Colonic mucosa (tissue), 4 donors: ENCODE results near the gene MAP3K7. TPM values are rescaled to one million over a fixed set of nuclear protein-coding genes. Genes with fewer than 3 reads are reported as not detected.
A peak's percentile ranks its signal among the peaks of the same experiment; 100 is the strongest.

Experiments used
- DNase-seq: peaks from one replicate; pipeline ENCODE4 v3.0.0-alpha.2; 2020
- H3K27ac ChIP-seq: fragments of 200-600 bp; one replicate; pipeline ENCODE4 v1.8.0; 2021
- H3K27me3 ChIP-seq: fragments of 200-600 bp; one replicate; pipeline ENCODE4 v1.8.0; 2021
- H3K36me3 ChIP-seq: fragments of 200-600 bp; one replicate; pipeline ENCODE4 v1.8.0; 2021
- H3K4me1 ChIP-seq: fragments of 200-600 bp; one replicate; pipeline ENCODE4 v1.8.0; 2021; ENCODE audit warnings: mild to moderate bottlenecking
- H3K4me3 ChIP-seq: fragments of 200-600 bp; one replicate; pipeline ENCODE4 v1.8.0; 2021
- H3K9ac ChIP-seq, 2 donors: one replicate each; pipeline ENCODE4 v1.7.0; 2013; ENCODE audit warnings: control low read depth in 2 of 2, low read depth in 2 of 2, low read length in 2 of 2
- H3K9me3 ChIP-seq: fragments of 200-600 bp; one replicate; pipeline ENCODE4 v1.8.0; 2021
- intact Hi-C: fragments of 100-400 bp; cut with DNase I; formaldehyde crosslinking; loops from one replicate; pipeline ENCODE4 v1.14.1; 2022
- total RNA-seq, 2 donors: library from RNA; stranded (reverse); fragmentation: NEBNext Ultra II Directional in 1 of 2; extraction: Animal tissue kit (Norgen Biotek cat#: 25700) in 1 of 2; gene quantifications; one replicate each; pipeline ENCODE4 v1.2.1, GENCODE V29; 2021
- TF ChIP-seq, protein P1 (sequence below): fragments of 200-600 bp; IDR thresholded peaks from one replicate; pipeline ENCODE4 v1.8.0; 2022; ENCODE audit warnings: antibody characterized with exemption, mild to moderate bottlenecking
- donor health status: healthy.
- donor health status: DM: no; HTN: no; CAD: no.
- donor health status: DM: no; HTN: no; CAD: no.

Gene MAP3K7
- total RNA-seq, 2 donors from 2014 or later = 18.2 to 19.4 TPM

DNA sequence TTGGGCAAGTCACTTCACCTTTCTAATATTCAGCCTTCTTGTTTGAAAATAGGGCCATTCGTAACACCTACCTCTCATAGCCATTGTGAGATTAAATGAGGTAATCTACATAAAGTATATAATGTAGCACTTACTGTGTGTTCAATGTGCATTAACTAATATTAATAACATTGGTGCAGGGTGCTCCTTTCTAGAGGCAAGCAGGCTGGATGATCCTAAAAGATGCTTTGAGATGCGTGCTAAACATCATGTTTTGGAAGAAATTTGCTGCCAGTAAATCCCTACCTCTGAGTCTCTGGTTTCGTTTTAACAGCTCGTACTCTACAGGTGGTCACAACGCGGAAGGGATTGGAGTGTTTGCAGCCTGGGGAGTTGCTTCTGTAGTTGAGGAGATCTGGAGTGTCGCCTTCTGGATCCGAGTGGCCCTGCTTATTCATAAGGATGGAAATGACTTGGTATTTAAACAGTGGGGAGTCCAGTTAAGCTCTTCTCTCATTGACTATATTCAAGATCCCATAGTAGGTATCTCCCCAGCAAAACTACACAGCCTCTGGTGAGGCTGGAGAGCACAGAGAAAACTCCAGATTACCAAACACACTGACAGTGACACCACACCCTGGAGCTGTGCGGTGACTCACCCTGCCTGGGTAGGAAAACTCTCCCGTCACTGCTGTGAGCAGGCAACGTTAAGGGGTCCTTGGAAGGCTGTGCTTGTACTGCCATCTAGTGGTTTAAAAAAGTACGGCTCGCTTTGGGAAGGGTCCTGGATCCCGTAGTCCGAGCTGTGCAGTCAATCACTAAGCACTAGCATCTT lies 107.9 kb downstream of the MAP3K7 start:
- Histone ChIP-seq H3K4me1 (no peaks in the 10 kb centered on the region), H3K36me3 (no peaks in the 10 kb centered on the region), H3K9ac (no peak overlapping the region), H3K27ac (no peak overlapping the region), H3K9me3 (no peaks in the 10 kb centered on the region), H3K4me3 (no peak overlapping the region), H3K27me3 (no peaks in the 10 kb centered on the region)
- DNase-seq = peak; percentile 83
- TF ChIP-seq, protein P1, sequence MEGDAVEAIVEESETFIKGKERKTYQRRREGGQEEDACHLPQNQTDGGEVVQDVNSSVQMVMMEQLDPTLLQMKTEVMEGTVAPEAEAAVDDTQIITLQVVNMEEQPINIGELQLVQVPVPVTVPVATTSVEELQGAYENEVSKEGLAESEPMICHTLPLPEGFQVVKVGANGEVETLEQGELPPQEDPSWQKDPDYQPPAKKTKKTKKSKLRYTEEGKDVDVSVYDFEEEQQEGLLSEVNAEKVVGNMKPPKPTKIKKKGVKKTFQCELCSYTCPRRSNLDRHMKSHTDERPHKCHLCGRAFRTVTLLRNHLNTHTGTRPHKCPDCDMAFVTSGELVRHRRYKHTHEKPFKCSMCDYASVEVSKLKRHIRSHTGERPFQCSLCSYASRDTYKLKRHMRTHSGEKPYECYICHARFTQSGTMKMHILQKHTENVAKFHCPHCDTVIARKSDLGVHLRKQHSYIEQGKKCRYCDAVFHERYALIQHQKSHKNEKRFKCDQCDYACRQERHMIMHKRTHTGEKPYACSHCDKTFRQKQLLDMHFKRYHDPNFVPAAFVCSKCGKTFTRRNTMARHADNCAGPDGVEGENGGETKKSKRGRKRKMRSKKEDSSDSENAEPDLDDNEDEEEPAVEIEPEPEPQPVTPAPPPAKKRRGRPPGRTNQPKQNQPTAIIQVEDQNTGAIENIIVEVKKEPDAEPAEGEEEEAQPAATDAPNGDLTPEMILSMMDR = peak; percentile 89
- intact Hi-C loops = loop anchor here (2.0 to 10.0 kb wide), 3 partner anchors 82 to 540 kb away; partner anchors contain the start of gene BACH2

DNA sequence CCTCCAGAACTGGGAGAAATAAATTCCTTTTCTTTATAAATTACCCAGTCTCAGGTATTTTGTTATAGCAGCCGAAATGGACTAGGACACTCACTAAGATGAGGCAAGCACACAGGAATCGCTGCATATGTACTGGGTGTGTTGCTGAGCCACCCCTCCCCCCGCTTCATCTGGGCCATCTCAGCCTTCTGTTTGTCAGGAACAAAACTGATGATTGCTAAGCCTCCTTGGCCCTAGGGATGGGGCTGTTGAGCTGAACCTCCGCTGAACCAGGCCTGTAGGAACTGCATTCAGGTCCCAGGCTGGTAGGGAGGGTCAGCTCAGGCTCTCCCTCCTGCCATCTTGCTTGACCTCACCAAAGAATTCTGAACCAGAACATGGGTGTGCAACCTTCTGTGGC lies 108.6 kb downstream of the MAP3K7 start:
- H3K9me3 ChIP-seq = no peaks in the 10 kb centered on the region
- H3K9ac ChIP-seq = no peak overlapping the region
- intact Hi-C loops = loop anchor here (2.0 to 10.0 kb wide), 3 partner anchors 81 to 539 kb away; partner anchors contain the start of gene BACH2
- H3K4me1 ChIP-seq = no peaks in the 10 kb centered on the region
- no peaks in the 10 kb centered on the region for H3K36me3 ChIP-seq
- no peak overlapping the region for H3K27ac ChIP-seq
- TF ChIP-seq, protein P1 = no peak
- no peaks in the 10 kb centered on the region for H3K27me3 ChIP-seq
- no peak for DNase-seq
- no peak overlapping the region for H3K4me3 ChIP-seq

DNA sequence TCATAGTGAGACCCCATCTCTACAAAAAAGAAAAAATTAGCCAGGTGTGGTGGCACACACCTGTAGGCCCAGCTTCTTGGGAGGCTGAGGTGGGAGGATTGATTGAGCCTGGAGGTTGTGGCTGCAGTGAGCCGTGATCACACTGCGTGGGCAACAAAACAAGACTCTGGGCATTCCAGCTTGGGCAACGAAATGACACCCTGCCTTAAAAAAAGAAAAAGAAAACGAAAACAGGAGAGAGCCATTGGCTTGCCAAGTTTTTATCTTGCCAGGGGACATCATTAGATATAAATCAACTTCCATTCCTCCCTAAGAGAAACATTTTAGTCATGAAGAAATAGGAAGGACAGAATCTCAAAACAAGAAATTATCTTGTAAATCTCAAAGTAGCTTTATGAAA lies 109.5 kb downstream of the MAP3K7 start:
- Histone ChIP-seq H3K4me3 (no peak overlapping the region), H3K27ac (no peak overlapping the region), H3K27me3 (no peaks in the 10 kb centered on the region), H3K4me1 (no peaks in the 10 kb centered on the region), H3K9ac (no peak overlapping the region), H3K9me3 (no peaks in the 10 kb centered on the region), H3K36me3 (no peaks in the 10 kb centered on the region)
- intact Hi-C loops = loop anchor here (5.0 to 10.0 kb wide), 2 partner anchors 80 to 183 kb away; partner anchors contain the start of gene BACH2
- no peak for DNase-seq
- TF ChIP-seq, protein P1 = no peak

DNA sequence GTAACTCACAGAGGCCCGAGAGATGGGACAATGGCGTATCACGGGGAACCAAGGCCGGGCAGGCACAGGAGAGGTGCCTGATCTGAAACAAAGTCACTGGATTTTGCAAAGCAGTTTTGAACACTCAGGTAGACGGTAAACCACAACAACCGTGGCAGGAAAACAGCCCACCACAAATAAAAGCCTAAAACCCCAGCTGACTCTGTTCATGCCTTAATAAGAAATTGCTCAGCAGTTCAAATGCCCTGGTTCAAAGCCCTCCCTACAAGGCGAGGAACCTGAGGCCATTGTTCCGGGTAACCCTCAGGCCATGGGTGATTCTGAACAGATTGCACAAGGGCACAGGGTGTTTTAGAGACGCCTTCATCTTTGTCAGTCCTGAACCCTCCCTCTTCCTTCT lies 114.2 kb downstream of the MAP3K7 start:
- Histone ChIP-seq H3K9me3 (no peaks in the 10 kb centered on the region), H3K36me3 (no peaks in the 10 kb centered on the region), H3K27ac (no peak overlapping the region), H3K4me3 (no peak overlapping the region), H3K9ac (no peak overlapping the region), H3K4me1 (no peaks in the 10 kb centered on the region), H3K27me3 (no peaks in the 10 kb centered on the region)
- DNase-seq = no peak
- intact Hi-C loops = loop anchor here (10.0 kb wide), 1 partner anchor 178 kb away; the partner anchor contains the start of gene BACH2
- TF ChIP-seq, protein P1 = no peak

DNA sequence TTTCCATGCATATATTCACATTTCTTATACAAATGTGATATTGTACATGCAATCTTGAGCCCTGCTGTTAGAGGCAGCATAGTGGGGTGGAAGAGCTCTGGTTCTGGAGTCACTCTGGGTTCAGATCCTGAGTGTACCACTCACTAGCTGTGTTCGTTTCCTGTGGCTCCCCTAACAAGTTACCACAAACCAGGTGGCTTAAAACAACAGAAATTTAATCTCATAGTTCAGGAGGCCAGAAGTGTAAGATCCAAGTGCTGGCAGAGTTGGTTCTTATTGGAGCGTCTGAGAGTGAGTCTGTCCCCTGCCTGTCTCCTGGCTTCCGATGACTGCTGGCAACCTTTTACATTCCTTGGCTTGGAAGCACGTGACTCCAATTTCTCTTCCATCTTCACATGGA lies 115.6 kb downstream of the MAP3K7 start:
- intact Hi-C loops = loop anchor here (10.0 kb wide), 1 partner anchor 176 kb away; the partner anchor contains the start of gene BACH2

More for the DNA sequence above, 115.6 kb downstream of the MAP3K7 start:
- TF ChIP-seq, protein P1 = no peak
- no peak overlapping the region for H3K9ac ChIP-seq
- no peak overlapping the region for H3K4me3 ChIP-seq
- H3K36me3 ChIP-seq = no peaks in the 10 kb centered on the region
- H3K27me3 ChIP-seq = no peaks in the 10 kb centered on the region
- no peaks in the 10 kb centered on the region for H3K4me1 ChIP-seq
- DNase-seq = no peak
- H3K27ac ChIP-seq = no peak overlapping the region
- no peaks in the 10 kb centered on the region for H3K9me3 ChIP-seq
